CD14-positive monocyte (primary cell): ENCODE data around the gene DEGS2. TPM values are rescaled to one million over a fixed set of nuclear protein-coding genes. Genes with fewer than 3 reads are reported as not detected.
A peak's percentile ranks its signal among the peaks of the same experiment; 100 is the strongest.
"Not testable (repeated sequence)": the region's sequence is repeated elsewhere in the genome, so short reads cannot be mapped to it uniquely, and the experiment has no call there.

Source experiments
- DNase-seq, 3 donors: peaks; one replicate each; pipeline ENCODE4 v3.0.0-alpha.2; 2011 to 2022
- H2AFZ ChIP-seq: 2 replicates; pipeline ENCODE4 v1.6.0; 2012; ENCODE audit warnings: mild to moderate bottlenecking, low read depth, low read length, inconsistent platforms; ENCODE audit not compliant: insufficient read depth, poor library complexity, severe bottlenecking
- H3K27ac ChIP-seq, 2 donors: 1 replicate in 1 of 2; 2 replicates in 1 of 2; pipeline ENCODE4 v1.5.1; 2012 to 2013; ENCODE audit warnings: low read length in 2 of 2, control low read depth in 1 of 2, inconsistent platforms in 1 of 2, low read depth in 1 of 2, mild to moderate bottlenecking in 1 of 2
- H3K27me3 ChIP-seq, 2 donors: one replicate each; pipeline versions ENCODE4 v1.6.0 to v1.6.1; 2011 to 2013; ENCODE audit warnings: low read length in 2 of 2; ENCODE audit not compliant: control insufficient read depth in 2 of 2, insufficient read depth in 2 of 2
- H3K36me3 ChIP-seq, 2 donors: replicated peaks in 1 of 2; 1 replicate in 1 of 2; 2 replicates in 1 of 2; pipeline versions ENCODE4 v1.5.1 to v1.6.1; 2012 to 2013; ENCODE audit warnings: low read length in 2 of 2, control low read depth in 1 of 2, inconsistent platforms in 1 of 2, mild to moderate bottlenecking in 1 of 2; ENCODE audit not compliant: insufficient read depth in 2 of 2, control insufficient read depth in 1 of 2
- H3K4me1 ChIP-seq, 2 donors: 1 replicate in 1 of 2; 2 replicates in 1 of 2; pipeline versions ENCODE4 v1.5.1 to v1.6.1; 2012 to 2013; ENCODE audit warnings: low read length in 2 of 2, control low read depth in 1 of 2, inconsistent platforms in 1 of 2, mild to moderate bottlenecking in 1 of 2, moderate library complexity in 1 of 2; ENCODE audit not compliant: insufficient read depth in 2 of 2, control insufficient read depth in 1 of 2
- H3K4me2 ChIP-seq: replicated peaks from 2 replicates; pipeline ENCODE3; 2012; ENCODE audit warnings: low read length, moderate library complexity, mild to moderate bottlenecking; ENCODE audit not compliant: poor library complexity, severe bottlenecking; ENCODE audit errors: extremely low read depth
- H3K4me3 ChIP-seq, 3 experiments: fragments of 200-600 bp in 1 of 3; sonication (generic) in 1 of 3; replicated peaks in 1 of 3; 1 replicate in 2 of 3; 2 replicates in 1 of 3; pipeline ENCODE4 v1.5.1; 2011 to 2013; ENCODE audit warnings: low read length in 3 of 3, mild to moderate bottlenecking in 3 of 3, control low read depth in 2 of 3, low read depth in 2 of 3, inconsistent platforms in 1 of 3, moderate library complexity in 1 of 3
- H3K79me2 ChIP-seq: 2 replicates; pipeline ENCODE4 v1.6.0; 2012; ENCODE audit warnings: mild to moderate bottlenecking, control low read depth, inconsistent platforms, low read length, moderate library complexity; ENCODE audit not compliant: insufficient read depth
- H3K9ac ChIP-seq: 2 replicates; pipeline ENCODE4 v1.6.0; 2017; ENCODE audit warnings: low read length, mild to moderate bottlenecking; ENCODE audit not compliant: insufficient read depth, poor library complexity, severe bottlenecking
- H3K9me3 ChIP-seq, 2 donors: replicated peaks in 1 of 2; 1 replicate in 1 of 2; 2 replicates in 1 of 2; pipeline versions ENCODE4 v1.5.1 to v1.6.1; 2012 to 2013; ENCODE audit warnings: low read length in 2 of 2, control low read depth in 1 of 2; ENCODE audit not compliant: control insufficient read depth in 1 of 2, insufficient read depth in 1 of 2
- H4K20me1 ChIP-seq: 2 replicates; pipeline ENCODE4 v1.6.0; 2012; ENCODE audit warnings: mild to moderate bottlenecking, low read length, control low read depth, moderate library complexity; ENCODE audit not compliant: insufficient read depth
- H3K27ac Mint-ChIP-seq, 7 donors: one replicate each; pipeline ENCODE4 v1.8.0; 2020; ENCODE audit warnings: mild to moderate bottlenecking in 7 of 7, mixed read lengths in 7 of 7, moderate library complexity in 6 of 7, inconsistent platforms in 2 of 7
- H3K27me3 Mint-ChIP-seq, 3 donors: one replicate each; pipeline ENCODE4 v1.8.0; 2021 to 2022; ENCODE audit warnings: low read depth in 3 of 3, mild to moderate bottlenecking in 3 of 3, mixed read lengths in 3 of 3, moderate library complexity in 3 of 3, inconsistent platforms in 1 of 3
- H3K36me3 Mint-ChIP-seq, 2 donors: one replicate each; pipeline ENCODE4 v1.8.0; 2020; ENCODE audit warnings: mixed read lengths in 2 of 2, inconsistent platforms in 1 of 2, mild to moderate bottlenecking in 1 of 2
- H3K4me1 Mint-ChIP-seq: one replicate; pipeline ENCODE4 v1.8.0; 2020; ENCODE audit warnings: mild to moderate bottlenecking, mixed read lengths
- H3K4me3 Mint-ChIP-seq, 2 donors: one replicate each; pipeline ENCODE4 v1.8.0; 2020; ENCODE audit warnings: mild to moderate bottlenecking in 2 of 2, mixed read lengths in 2 of 2, moderate library complexity in 1 of 2
- H3K9me3 Mint-ChIP-seq, 7 donors: one replicate each; pipeline ENCODE4 v1.8.0; 2020 to 2022; ENCODE audit warnings: mixed read lengths in 7 of 7, mild to moderate bottlenecking in 6 of 7, moderate library complexity in 6 of 7, inconsistent platforms in 2 of 7
- CTCF ChIP-seq: fragments of 200-600 bp; IDR thresholded peaks from one replicate; pipeline ENCODE4 v1.8.0; 2022; ENCODE audit warnings: antibody characterized with exemption, mild to moderate bottlenecking
- WGBS: methylation state at CpG from one replicate; pipeline ENCODE4 v1.1.5; 2013; ENCODE audit warnings: missing lambda C conversion rate; ENCODE audit not compliant: insufficient coverage; 5-methylcytosine and 5-hydroxymethylcytosine counted together
- intact Hi-C, 2 donors: fragments of 100-400 bp; cut with micrococcal nuclease; formaldehyde crosslinking; loops; one replicate each; pipeline versions ENCODE4 v1.15.0 to v1.15.1; 2023
- polyA plus RNA-seq, 3 donors: library from polyadenylated mRNA; depleted of rRNA in 1 of 3; unstranded in 2 of 3; stranded (reverse) in 1 of 3; fragments of 300-500 nt in 2 of 3; fragments of >200 nt in 1 of 3; fragmentation: Illumina TruSeq in 2 of 3; gene quantifications; 1 replicate in 2 of 3; 2 replicates in 1 of 3; pipeline ENCODE4 v1.2.3, GENCODE V29; 2012 to 2021

The DEGS2 gene
- polyA plus RNA-seq, 3 donors, result 0.07 to 0.36 TPM; not detected in 1

- H3K4me3 ChIP-seq, result no peak overlapping the region
- 26% methylated on average over 29 of the region's 32 CpGs for WGBS
- H3K9me3 Mint-ChIP-seq, result peaks cover 8 to 28% (median 22%) of the 10 kb centered on the region in 7 donors
- intact Hi-C loops, result no loop called here
- H3K9ac ChIP-seq, result no peak overlapping the region
- H3K4me1 Mint-ChIP-seq, result peaks cover 6% of the 10 kb centered on the region
- H3K4me3 Mint-ChIP-seq, result peak overlapping the region in 1 of 2 donors; percentile 75
- H3K27me3 ChIP-seq, result peaks cover 19 to 41% of the 10 kb centered on the region in 2 donors
- peaks cover 42 to 55% (median 44%) of the 10 kb centered on the region in 3 donors for H3K27me3 Mint-ChIP-seq
- H3K36me3 ChIP-seq, result no peaks in the 10 kb centered on the region
- TF ChIP-seq CTCF, result no peak
- no peak overlapping the region for H3K4me2 ChIP-seq
- no peak for DNase-seq
- no peaks in the 10 kb centered on the region for H4K20me1 ChIP-seq
- H3K36me3 Mint-ChIP-seq, result peaks cover 0 to 3% of the 10 kb centered on the region in 2 donors
- H3K4me1 ChIP-seq, result peaks cover 5 to 11% of the 10 kb centered on the region in 2 donors
- no peak overlapping the region for H3K27ac Mint-ChIP-seq
- H3K9me3 ChIP-seq, result peaks cover 19 to 23% of the 10 kb centered on the region in 2 donors
- no peak overlapping the region for H3K27ac ChIP-seq
- no peaks in the 10 kb centered on the region for H3K79me2 ChIP-seq
- no peak overlapping the region for H2AFZ ChIP-seq
Measured at GRCh38 chr14:100158566-100159093, 815 bp downstream of the DEGS2 start.

GRCh38 chr14:100157548-100158232 is 1.8 kb downstream of the DEGS2 start:
- DNase-seq, intact Hi-C loops: not testable (repeated sequence)
- peak overlapping the region in 1 of 7 donors; percentile 62 for H3K27ac Mint-ChIP-seq

More at GRCh38 chr14:100157548-100158232, 1.8 kb downstream of the DEGS2 start:
- H3K4me3 ChIP-seq, H3K36me3 ChIP-seq, H3K4me1 Mint-ChIP-seq, H2AFZ ChIP-seq, H3K36me3 Mint-ChIP-seq, H3K4me2 ChIP-seq, H3K27ac ChIP-seq, H3K79me2 ChIP-seq, H4K20me1 ChIP-seq, H3K9ac ChIP-seq: not testable (repeated sequence)
- Histone ChIP-seq H3K4me1 (peaks cover 5 to 11% of the 10 kb centered on the region in 2 donors), H3K9me3 (peaks cover 19 to 23% of the 10 kb centered on the region in 2 donors), H3K27me3 (peaks cover 19 to 41% of the 10 kb centered on the region in 2 donors)
- WGBS, result 88% methylated on average over 5 of the region's 16 CpGs
- peaks cover 42 to 55% (median 46%) of the 10 kb centered on the region in 3 donors for H3K27me3 Mint-ChIP-seq
- peak overlapping the region in 1 of 2 donors; percentile 79 for H3K4me3 Mint-ChIP-seq
- H3K9me3 Mint-ChIP-seq, result peaks cover 9 to 30% (median 24%) of the 10 kb centered on the region in 7 donors
